Medulla oblongata (tissue), 1 donor: ENCODE results near the gene RIOK2.

Experiments
- DNase-seq: peaks from one replicate; pipeline ENCODE4 v3.0.0-alpha.2; 2015; ENCODE audit errors: extremely low spot score

Gene RIOK2

GRCh38 chr5:97167435-97167834, 15.6 kb downstream of the RIOK2 start:
- DNase-seq: peak; percentile 47

- no peak for DNase-seq
Observed at GRCh38 chr5:97165726-97166125, 17.3 kb downstream of the RIOK2 start.

GRCh38 chr5:97164846-97165245, 18.2 kb downstream of the RIOK2 start:
- no peak for DNase-seq

- no peak for DNase-seq
Observed at GRCh38 chr5:97163790-97164285, 19.2 kb downstream of the RIOK2 start.

- no peak for DNase-seq
Observed at GRCh38 chr5:97163360-97163764, 19.7 kb downstream of the RIOK2 start.

GRCh38 chr5:97162045-97162444, 21.0 kb downstream of the RIOK2 start:
- peak; percentile 89 for DNase-seq

GRCh38 chr5:97157689-97158088, 25.4 kb downstream of the RIOK2 start:
- no peak for DNase-seq

GRCh38 chr5:97151370-97151769, 31.7 kb downstream of the RIOK2 start:
- no peak for DNase-seq

- no peak for DNase-seq
Observed at GRCh38 chr5:97150401-97150800, 32.6 kb downstream of the RIOK2 start.

- no peak for DNase-seq
Observed at GRCh38 chr5:97149709-97150108, 33.3 kb downstream of the RIOK2 start.

GRCh38 chr5:97148288-97148687, 34.8 kb downstream of the RIOK2 start:
- no peak for DNase-seq

GRCh38 chr5:97143704-97144103, 39.3 kb downstream of the RIOK2 start:
- DNase-seq: no peak

GRCh38 chr5:97142521-97143254, 40.4 kb downstream of the RIOK2 start, which contains the start of gene LIX1:
LIX1 (minus strand) TSS chr5:97142611; CDS start chr5:97142576, 35 bp downstream.
- peak; percentile 84 for DNase-seq

GRCh38 chr5:97141539-97141938, 41.5 kb downstream of the RIOK2 start:
- DNase-seq: no peak

- DNase-seq: no peak
Observed at GRCh38 chr5:97141031-97141430, 42.0 kb downstream of the RIOK2 start.

GRCh38 chr5:97140250-97140649, 42.8 kb downstream of the RIOK2 start:
- DNase-seq: peak; percentile 65

- no peak for DNase-seq
Observed at GRCh38 chr5:97136475-97136874, 46.6 kb downstream of the RIOK2 start.

GRCh38 chr5:97135868-97136267, 47.2 kb downstream of the RIOK2 start:
- no peak for DNase-seq

GRCh38 chr5:97134634-97135033, 48.4 kb downstream of the RIOK2 start:
- no peak for DNase-seq

- DNase-seq: peak; percentile 48
Observed at GRCh38 chr5:97133101-97133500, 49.9 kb downstream of the RIOK2 start.

- DNase-seq: no peak
Observed at GRCh38 chr5:97131921-97132320, 51.1 kb downstream of the RIOK2 start.

GRCh38 chr5:97131139-97131710, 51.8 kb downstream of the RIOK2 start:
- DNase-seq: no peak

GRCh38 chr5:97127727-97128126, 55.3 kb downstream of the RIOK2 start:
- DNase-seq: no peak
